K562 (cell line): ENCODE results near the gene CNKSR3. TPM values are rescaled to one million over a fixed set of nuclear protein-coding genes. Genes with fewer than 3 reads are reported as not detected.

ENCODE experiments used
- ATAC-seq: fragments of 200-7000 bp; cut with Tn5 transposase; 3 replicates; pipeline ENCODE4 v1.9.1; 2020; ENCODE audit warnings: moderate library complexity
- BruUV-seq: library from RNA; stranded (reverse); fragments of 400-500 nt; replicated peaks from 2 replicates; lab custom pipeline; 2021; lab: Mats Ljungman, UMichigan
- CTCF ChIA-PET: fragments of 300-600 bp; formaldehyde crosslinking; extraction: SDS; loops from one replicate; lab custom pipeline; 2021; ENCODE audit warnings: low intra/inter-chr PET ratio; lab: Yijun Ruan, JAX
- POLR2A ChIA-PET: fragments of 300-600, 350-650 bp; sonication (Branson Sonifier 250); formaldehyde crosslinking; extraction: SDS; loops from one replicate; lab custom pipeline; 2021; ENCODE audit warnings: antibody characterized with exemption, inconsistent platforms; lab: Yijun Ruan, JAX
- DNase-seq, 4 experiments: peaks; one replicate each; pipeline versions ENCODE4 v3.0.0 to v3.0.0-alpha.2; 2011 to 2018; ENCODE audit warnings: low spot score in 3 of 4, mixed read lengths in 3 of 4; ENCODE audit errors: extremely low read depth in 1 of 4
- FAIRE-seq: peaks from 2 replicates; lab custom pipeline; 2011; peaks lifted over from hg19 to GRCh38; lab: Jason Lieb, UNC
- H2AFZ ChIP-seq: 2 replicates; pipeline ENCODE4 v1.6.0; 2011; ENCODE audit warnings: low read depth, low read length, control low read depth, inconsistent platforms
- H3K27ac ChIP-seq: fragments of 200-600 bp; 3 replicates; pipeline ENCODE4 v1.8.0; 2011; ENCODE audit warnings: low read depth, mild to moderate bottlenecking, control low read depth, inconsistent platforms, low read length, moderate library complexity, mixed read lengths; ENCODE audit errors: extremely low read depth
- H3K27me3 ChIP-seq, 2 experiments: fragments of 300-600 bp in 1 of 2; 2 replicates in 1 of 2; 3 replicates in 1 of 2; pipeline versions ENCODE4 v1.6.0 to v1.8.0; 2011; ENCODE audit warnings: inconsistent platforms in 2 of 2, low read length in 2 of 2, mild to moderate bottlenecking in 1 of 2, mixed read lengths in 1 of 2, moderate library complexity in 1 of 2; ENCODE audit not compliant: control insufficient read depth in 2 of 2, insufficient read depth in 2 of 2
- H3K36me3 ChIP-seq: fragments of 300-600 bp; 3 replicates; pipeline ENCODE4 v1.8.0; 2011; ENCODE audit warnings: mild to moderate bottlenecking, low read length, inconsistent platforms; ENCODE audit not compliant: control insufficient read depth, insufficient read depth
- H3K4me1 ChIP-seq, 2 experiments: fragments of 200-600 bp in 1 of 2; replicated peaks in 1 of 2; 2 replicates in 1 of 2; 3 replicates in 1 of 2; pipeline versions ENCODE4 v1.5.1 to v1.8.0; 2011; ENCODE audit warnings: inconsistent platforms in 2 of 2, low read length in 2 of 2, mild to moderate bottlenecking in 1 of 2, mixed read lengths in 1 of 2, moderate library complexity in 1 of 2; ENCODE audit not compliant: control insufficient read depth in 2 of 2, insufficient read depth in 2 of 2
- H3K4me2 ChIP-seq: 2 replicates; pipeline ENCODE4 v1.6.1; 2011; ENCODE audit warnings: low read length, control low read depth, inconsistent platforms, mixed read lengths; ENCODE audit not compliant: insufficient read depth
- H3K4me3 ChIP-seq: fragments of 200-600 bp; sonication (generic), shearing (Covaris generic); 2 replicates; pipeline ENCODE4 v1.5.1; 2016; ENCODE audit warnings: control low read depth, inconsistent platforms
- H3K79me2 ChIP-seq: fragments of 200-600 bp; 3 replicates; pipeline ENCODE4 v1.8.0; 2011; ENCODE audit warnings: low read length, inconsistent platforms; ENCODE audit not compliant: control insufficient read depth, insufficient read depth
- H3K9ac ChIP-seq, 2 experiments: 2 replicates each; pipeline versions ENCODE4 v1.6.0 to v1.6.1; 2011; ENCODE audit warnings: low read depth in 2 of 2, low read length in 2 of 2, control low read depth in 1 of 2, inconsistent platforms in 1 of 2, mild to moderate bottlenecking in 1 of 2, mixed read lengths in 1 of 2; ENCODE audit not compliant: insufficient read depth in 1 of 2
- H3K9me1 ChIP-seq: one replicate; pipeline ENCODE4 v1.6.0; 2011; ENCODE audit warnings: inconsistent platforms, mild to moderate bottlenecking, low read length, moderate library complexity; ENCODE audit not compliant: control insufficient read depth, insufficient read depth
- H3K9me3 ChIP-seq: replicated peaks from 2 replicates; pipeline ENCODE4 v1.5.1; 2011; ENCODE audit warnings: low read depth, low read length, inconsistent platforms; ENCODE audit not compliant: control insufficient read depth, insufficient read depth
- H4K20me1 ChIP-seq: replicated peaks from 2 replicates; pipeline ENCODE4 v1.6.1; 2011; ENCODE audit warnings: low read length, inconsistent platforms, mixed read lengths; ENCODE audit not compliant: control insufficient read depth, insufficient read depth
- FOXO4 ChIP-seq: fragments of 450-650 bp; formaldehyde crosslinking; IDR thresholded peaks from 2 replicates; pipeline ENCODE4 v1.4.0; 2020; ENCODE audit warnings: mild to moderate bottlenecking, moderate library complexity
- KAT7 ChIP-seq: sonication (generic); formaldehyde crosslinking; IDR thresholded peaks from 2 replicates; pipeline ENCODE4 v1.8.0; 2022; ENCODE audit warnings: missing genetic modification reagents, mild to moderate bottlenecking, borderline replicate concordance
- RBBP5 ChIP-seq: fragments of 200-600 bp; sonication (generic); IDR thresholded peaks from 2 replicates; pipeline ENCODE4 v1.6.1; 2012; ENCODE audit warnings: borderline replicate concordance, mild to moderate bottlenecking, low read length, control low read depth, inconsistent platforms; ENCODE audit not compliant: insufficient read depth, poor library complexity, severe bottlenecking
- TSC22D4 ChIP-seq: fragments of 450-650 bp; IDR thresholded peaks from 2 replicates; pipeline ENCODE4 v1.6.1; 2016; ENCODE audit warnings: missing genetic modification characterization, missing biosample characterization, control low read depth
- WGBS: fragments of 100-300 bp; shearing (Covaris generic); methylation state at CpG from one replicate; pipeline ENCODE4 v1.1.6; 2016; ENCODE audit warnings: low coverage, mixed read lengths; ENCODE audit not compliant: insufficient coverage; ENCODE audit errors: missing lambda C conversion rate; 5-methylcytosine and 5-hydroxymethylcytosine counted together
- in situ Hi-C: fragments of 300-500 bp; cut with MboI; formaldehyde crosslinking; loops from 4 replicates; pipeline ENCODE4 v1.15.0; 2018; ENCODE audit warnings: inconsistent platforms, mixed read lengths
- intact Hi-C: fragments of 100-400 bp; cut with micrococcal nuclease; formaldehyde crosslinking; loops from 2 replicates; pipeline ENCODE4 v1.14.2; 2022
- polyA plus RNA-seq, 8 experiments: library from polyadenylated mRNA; depleted of rRNA in 4 of 8; stranded (reverse) in 5 of 8; unstranded in 3 of 8; fragments of >200 nt; fragmentation: Nextera tagmentation in 2 of 8; fragmentation: Illumina TruSeq in 1 of 8; extraction: Ambion mirVana in 2 of 8; extraction: Trizol in 1 of 8; gene quantifications; 2 replicates each; pipeline versions ENCODE4 v1.2.1 to v1.2.3, GENCODE V29; 2011 to 2014; ENCODE audit warnings: inconsistent platforms in 1 of 8, missing spikeins in 1 of 8
- total RNA-seq, 7 experiments: library from RNA; depleted of rRNA in 6 of 7; stranded (reverse); fragments of >200 nt in 6 of 7; fragmentation: Illumina TruSeq in 2 of 7; extraction: Trizol in 2 of 7; gene quantifications; 2 replicates each; pipeline versions ENCODE4 v1.2.1 to v1.2.3, GENCODE V29; 2011 to 2021; ENCODE audit warnings: low replicate concordance in 1 of 7

CNKSR3 gene
- total and polyA plus RNA-seq, 9 of the 15 experiments (the other 6 are each of a cell fraction or from before 2014, with no cell fraction given): 4.5 to 29.6 (median 9.5) TPM

DNA sequence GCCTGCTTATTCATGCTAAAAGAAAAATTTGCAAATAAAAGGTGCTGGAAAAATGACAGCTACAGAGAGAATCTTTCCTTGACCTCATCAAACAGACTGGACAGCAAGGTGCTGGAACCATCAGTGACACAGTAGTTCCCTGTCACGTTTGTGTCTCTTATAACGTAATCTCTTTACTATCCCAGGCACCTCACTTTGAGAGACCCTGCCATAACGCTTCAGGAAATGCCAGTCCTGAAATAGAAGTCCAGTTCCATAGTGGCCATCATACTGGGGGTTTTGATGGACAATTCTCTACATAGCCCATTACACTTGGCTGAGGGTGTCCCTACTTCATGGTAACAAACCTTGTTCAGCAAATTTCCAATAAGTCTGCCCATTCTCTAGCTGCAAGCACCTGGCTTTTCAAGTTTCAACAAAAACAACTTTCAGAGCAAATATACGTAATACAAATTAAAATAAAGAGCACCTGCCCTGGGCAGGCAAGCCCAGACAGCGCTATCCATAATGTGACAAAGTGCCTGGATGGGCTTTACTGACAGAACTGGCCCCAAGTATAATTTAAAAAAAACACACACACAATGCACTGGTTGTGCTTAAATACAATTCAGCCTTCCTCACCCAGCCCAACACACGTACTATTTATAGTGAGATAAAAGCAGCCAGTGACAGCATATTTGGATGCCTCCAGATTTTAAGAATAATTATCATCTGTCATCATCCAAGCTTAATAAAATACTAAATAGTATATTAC lies 38.7 kb downstream of the CNKSR3 start:
- BruUV-seq: no TSS peak
- H3K4me1 ChIP-seq: peaks cover 0 to 7% of the 10 kb centered on the region in 2 experiments; a peak in 2 of 5 replicates
- no peak overlapping the region for H3K9ac ChIP-seq
- TF ChIP-seq KAT7 (CRISPR knock-in tag) (no peak), RBBP5 (no peak), TSC22D4 (no peak), FOXO4 (CRISPR knock-in tag) (no peak)
- H3K36me3 ChIP-seq: peaks cover 5% of the 10 kb centered on the region; the same call in 1 of the 3 replicates
- H3K9me3 ChIP-seq: peaks cover 6% of the 10 kb centered on the region
- in situ Hi-C loops: no loop called here
- FAIRE-seq (no peak), DNase-seq (no peak), ATAC-seq (no peak)
- POLR2A ChIA-PET: no interaction called here
- intact Hi-C loops: no loop called here
- CTCF ChIA-PET: no interaction called here
- no peak overlapping the region for H3K4me3 ChIP-seq
- no peak overlapping the region for H3K4me2 ChIP-seq
- no peaks in the 10 kb centered on the region for H3K27me3 ChIP-seq
- no peaks in the 10 kb centered on the region for H4K20me1 ChIP-seq
- H3K79me2 ChIP-seq: peaks cover 53% of the 10 kb centered on the region
- 83% methylated on average over 6 of the region's 6 CpGs for WGBS
- H3K27ac ChIP-seq: no peak overlapping the region
- no peak overlapping the region for H2AFZ ChIP-seq
- H3K9me1 ChIP-seq: peaks cover 3% of the 10 kb centered on the region
